HEK293 (cell line): ENCODE measurements around the gene ANKRD52.

Experiments used
- BCL11B ChIP-seq: fragments of 450-650 bp; formaldehyde crosslinking; IDR thresholded peaks from 2 replicates; pipeline ENCODE4 v1.5.1; 2016; ENCODE audit warnings: low read depth, missing biosample characterization, missing genetic modification characterization
- EGR2 ChIP-seq: fragments of 450-650 bp; formaldehyde crosslinking; IDR thresholded peaks from 2 replicates; pipeline ENCODE4 v1.5.1; 2016; ENCODE audit warnings: low read depth, missing biosample characterization, missing genetic modification characterization
- ELK4 ChIP-seq: IDR thresholded peaks from 2 replicates; pipeline ENCODE4 v1.6.1; 2011; ENCODE audit warnings: mild to moderate bottlenecking, low read depth, low read length, borderline replicate concordance
- HOXC10 ChIP-seq: sonication (generic); formaldehyde crosslinking; IDR thresholded peaks from 2 replicates; pipeline ENCODE4 v1.8.1; 2023; ENCODE audit warnings: mild to moderate bottlenecking, missing genetic modification reagents
- HOXD13 ChIP-seq: sonication (generic); formaldehyde crosslinking; IDR thresholded peaks from 2 replicates; pipeline ENCODE4 v1.8.0; 2022; ENCODE audit warnings: missing genetic modification reagents, borderline replicate concordance
- KLF10 ChIP-seq: fragments of 450-650 bp; IDR thresholded peaks from 2 replicates; pipeline ENCODE4 v1.5.1; 2018; ENCODE audit warnings: missing biosample characterization, mild to moderate bottlenecking, missing genetic modification characterization
- PRDM4 ChIP-seq: fragments of 450-650 bp; formaldehyde crosslinking; IDR thresholded peaks from 2 replicates; pipeline ENCODE4 v1.5.1; 2017; ENCODE audit warnings: missing biosample characterization, missing genetic modification characterization
- SALL2 ChIP-seq: fragments of 450-650 bp; formaldehyde crosslinking; IDR thresholded peaks from 2 replicates; pipeline ENCODE4 v1.5.0; 2017; ENCODE audit warnings: missing biosample characterization, mild to moderate bottlenecking, missing genetic modification characterization, borderline replicate concordance
- SP2 ChIP-seq: fragments of 450-650 bp; formaldehyde crosslinking; IDR thresholded peaks from 2 replicates; pipeline ENCODE4 v1.5.1; 2016; ENCODE audit warnings: missing biosample characterization, missing genetic modification characterization
- SP7 ChIP-seq: fragments of 450-650 bp; formaldehyde crosslinking; IDR thresholded peaks from 2 replicates; pipeline ENCODE4 v1.5.1; 2016; ENCODE audit warnings: missing biosample characterization, missing genetic modification characterization
- TSHZ1 ChIP-seq: fragments of 450-650 bp; formaldehyde crosslinking; IDR thresholded peaks from 2 replicates; pipeline ENCODE4 v1.5.1; 2016; ENCODE audit warnings: missing biosample characterization, missing genetic modification characterization, borderline replicate concordance
- ZBTB1 ChIP-seq: fragments of 450-650 bp; formaldehyde crosslinking; IDR thresholded peaks from 2 replicates; pipeline ENCODE4 v1.5.1; 2016; ENCODE audit warnings: missing biosample characterization, missing genetic modification characterization
- ZBTB21 ChIP-seq: fragments of 450-650 bp; formaldehyde crosslinking; IDR thresholded peaks from 2 replicates; pipeline ENCODE4 v1.5.1; 2017; ENCODE audit warnings: missing biosample characterization, missing genetic modification characterization
- ZNF155 ChIP-seq: fragments of 450-650 bp; formaldehyde crosslinking; IDR thresholded peaks from 2 replicates; pipeline ENCODE4 v1.5.1; 2016; ENCODE audit warnings: missing biosample characterization, missing genetic modification characterization
- ZNF2 ChIP-seq: fragments of 450-650 bp; formaldehyde crosslinking; IDR thresholded peaks from 2 replicates; pipeline ENCODE4 v1.5.1; 2016; ENCODE audit warnings: missing biosample characterization, missing genetic modification characterization
- ZNF214 ChIP-seq: fragments of 450-650 bp; formaldehyde crosslinking; IDR thresholded peaks from 2 replicates; pipeline ENCODE4 v1.5.1; 2017; ENCODE audit warnings: missing biosample characterization, mild to moderate bottlenecking, missing genetic modification characterization, borderline replicate concordance
- ZNF24 ChIP-seq: fragments of 450-650 bp; formaldehyde crosslinking; IDR thresholded peaks from 2 replicates; pipeline ENCODE4 v1.5.1; 2016; ENCODE audit warnings: missing biosample characterization, missing genetic modification characterization
- ZNF391 ChIP-seq: fragments of 450-650 bp; formaldehyde crosslinking; IDR thresholded peaks from 2 replicates; pipeline ENCODE4 v1.5.1; 2016; ENCODE audit warnings: low read depth, missing biosample characterization, missing genetic modification characterization, borderline replicate concordance
- ZNF514 ChIP-seq: fragments of 450-650 bp; formaldehyde crosslinking; IDR thresholded peaks from 2 replicates; pipeline ENCODE4 v1.5.1; 2016; ENCODE audit warnings: missing biosample characterization, missing genetic modification characterization
- ZNF518A ChIP-seq: fragments of 450-650 bp; formaldehyde crosslinking; conservative IDR thresholded peaks from 2 replicates; pipeline ENCODE4 v1.5.1; 2016; ENCODE audit warnings: low read depth, missing biosample characterization, missing genetic modification characterization
- ZNF664 ChIP-seq: fragments of 450-650 bp; formaldehyde crosslinking; IDR thresholded peaks from 2 replicates; pipeline ENCODE4 v1.5.1; 2016; ENCODE audit warnings: missing biosample characterization, missing genetic modification characterization
- ZNF677 ChIP-seq: fragments of 450-650 bp; IDR thresholded peaks from 2 replicates; pipeline ENCODE4 v1.5.0; 2018; ENCODE audit warnings: missing biosample characterization, mild to moderate bottlenecking, missing genetic modification characterization, moderate library complexity
- TF ChIP-seq, protein P1 (sequence below): fragments of 450-650 bp; formaldehyde crosslinking; IDR thresholded peaks from 2 replicates; pipeline ENCODE4 v1.5.1; 2017; ENCODE audit warnings: missing biosample characterization, missing genetic modification characterization
- TF ChIP-seq, protein P2 (sequence below): fragments of 450-650 bp; formaldehyde crosslinking; IDR thresholded peaks from 2 replicates; pipeline ENCODE4 v1.5.1; 2016; ENCODE audit warnings: missing biosample characterization, missing genetic modification characterization

Gene ANKRD52

GRCh38 chr12:56189918-56190694, 68.1 kb downstream of the ANKRD52 start (continued):
- peak; percentile 56; the same call in 1 of the 2 replicates for TF ChIP-seq ZNF664 (tag by site-specific recombination)
- no peak; the same call in 1 of the 2 replicates for TF ChIP-seq ELK4
- TF ChIP-seq EGR2 (tag by site-specific recombination), result 0 out of 2 replicates have a peak, but pooled peaks have one; percentile 6
- peak; percentile 68 for TF ChIP-seq KLF10
- TF ChIP-seq HOXD13 (CRISPR knock-in tag), result no peak
- TF ChIP-seq ZBTB21 (tag by site-specific recombination), result peak; percentile 72
- no peak; the same call in 1 of the 2 replicates for TF ChIP-seq SALL2 (tag by site-specific recombination)
- TF ChIP-seq ZNF514 (tag by site-specific recombination), result no peak
- no peak for TF ChIP-seq HOXC10
- peak; percentile 49; the same call in 1 of the 2 replicates for TF ChIP-seq TSHZ1 (tag by site-specific recombination)
- TF ChIP-seq ZNF2 (tag by site-specific recombination), result peak; percentile 94
- peak; percentile 23; the same call in 1 of the 2 replicates for TF ChIP-seq ZNF214 (tag by site-specific recombination)
- TF ChIP-seq ZNF518A, result peak; percentile 36; the same call in 1 of the 2 replicates
- TF ChIP-seq BCL11B (tag by site-specific recombination), result no peak; the same call in 1 of the 2 replicates
- TF ChIP-seq ZNF677 (tag by site-specific recombination), result no peak
- TF ChIP-seq ZBTB1 (tag by site-specific recombination), result peak; percentile 92
- no peak for TF ChIP-seq ZNF155
- no peak for TF ChIP-seq PRDM4
- TF ChIP-seq, protein P1, sequence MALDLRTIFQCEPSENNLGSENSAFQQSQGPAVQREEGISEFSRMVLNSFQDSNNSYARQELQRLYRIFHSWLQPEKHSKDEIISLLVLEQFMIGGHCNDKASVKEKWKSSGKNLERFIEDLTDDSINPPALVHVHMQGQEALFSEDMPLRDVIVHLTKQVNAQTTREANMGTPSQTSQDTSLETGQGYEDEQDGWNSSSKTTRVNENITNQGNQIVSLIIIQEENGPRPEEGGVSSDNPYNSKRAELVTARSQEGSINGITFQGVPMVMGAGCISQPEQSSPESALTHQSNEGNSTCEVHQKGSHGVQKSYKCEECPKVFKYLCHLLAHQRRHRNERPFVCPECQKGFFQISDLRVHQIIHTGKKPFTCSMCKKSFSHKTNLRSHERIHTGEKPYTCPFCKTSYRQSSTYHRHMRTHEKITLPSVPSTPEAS (tag by site-specific recombination), result peak; percentile 67
- peak; percentile 89 for TF ChIP-seq SP7 (tag by site-specific recombination)
- TF ChIP-seq, protein P2, sequence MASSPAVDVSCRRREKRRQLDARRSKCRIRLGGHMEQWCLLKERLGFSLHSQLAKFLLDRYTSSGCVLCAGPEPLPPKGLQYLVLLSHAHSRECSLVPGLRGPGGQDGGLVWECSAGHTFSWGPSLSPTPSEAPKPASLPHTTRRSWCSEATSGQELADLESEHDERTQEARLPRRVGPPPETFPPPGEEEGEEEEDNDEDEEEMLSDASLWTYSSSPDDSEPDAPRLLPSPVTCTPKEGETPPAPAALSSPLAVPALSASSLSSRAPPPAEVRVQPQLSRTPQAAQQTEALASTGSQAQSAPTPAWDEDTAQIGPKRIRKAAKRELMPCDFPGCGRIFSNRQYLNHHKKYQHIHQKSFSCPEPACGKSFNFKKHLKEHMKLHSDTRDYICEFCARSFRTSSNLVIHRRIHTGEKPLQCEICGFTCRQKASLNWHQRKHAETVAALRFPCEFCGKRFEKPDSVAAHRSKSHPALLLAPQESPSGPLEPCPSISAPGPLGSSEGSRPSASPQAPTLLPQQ (tag by site-specific recombination), result peak; percentile 89
- peak; percentile 98; the same call in 1 of the 2 replicates for TF ChIP-seq ZNF391 (tag by site-specific recombination)
- TF ChIP-seq ZNF24 (tag by site-specific recombination), result peak; percentile 92
- TF ChIP-seq SP2 (tag by site-specific recombination), result peak; percentile 73
